NCI-H345 treated with DMSO at 0.1 percent for 48 hours (cell line): ENCODE measurements around the gene CREB5.
"Not testable (repeated sequence)": the region's sequence is repeated elsewhere in the genome, so short reads cannot be mapped to it uniquely, and the experiment has no call there.

ENCODE experiments used
- DNase-seq: peaks from one replicate; lab custom pipeline; 2025; ENCODE audit not compliant: unreplicated experiment; lab: John Stamatoyannopoulos, UW

The CREB5 gene

GRCh38 chr7:28799619-28800018 lies 387.3 kb downstream of the CREB5 start:
- DNase-seq = no peak

GRCh38 chr7:28800150-28800549 lies 387.8 kb downstream of the CREB5 start:
- no peak for DNase-seq

- no peak for DNase-seq
Observed at GRCh38 chr7:28802450-28802849, 390.1 kb downstream of the CREB5 start.

- DNase-seq = no peak
Observed at GRCh38 chr7:28804157-28804556, 391.8 kb downstream of the CREB5 start.

- DNase-seq = no peak
Observed at GRCh38 chr7:28804990-28805389, 392.7 kb downstream of the CREB5 start.

GRCh38 chr7:28806841-28807240 lies 394.5 kb downstream of the CREB5 start:
- no peak for DNase-seq

GRCh38 chr7:28807396-28807994 lies 395.2 kb downstream of the CREB5 start:
- no peak for DNase-seq

GRCh38 chr7:28808796-28809533 lies 396.6 kb downstream of the CREB5 start:
- no peak for DNase-seq

- no peak for DNase-seq
Observed at GRCh38 chr7:28811008-28811407, 398.7 kb downstream of the CREB5 start.

GRCh38 chr7:28811701-28812430 lies 399.5 kb downstream of the CREB5 start:
- DNase-seq = no peak

GRCh38 chr7:28812616-28813015 lies 400.3 kb downstream of the CREB5 start:
- DNase-seq = no peak

GRCh38 chr7:28813243-28813962 lies 401.1 kb downstream of the CREB5 start:
- no peak for DNase-seq

- DNase-seq = no peak
Observed at GRCh38 chr7:28815369-28815927, 403.1 kb downstream of the CREB5 start.

- DNase-seq = no peak
Observed at GRCh38 chr7:28815928-28816373, 403.6 kb downstream of the CREB5 start.

- no peak for DNase-seq
Observed at GRCh38 chr7:28818996-28819395, 406.7 kb downstream of the CREB5 start.

GRCh38 chr7:28823582-28823981 lies 411.3 kb downstream of the CREB5 start:
- DNase-seq = no peak

GRCh38 chr7:28825817-28826448 lies 413.6 kb downstream of the CREB5 start:
- DNase-seq = not testable (repeated sequence)

- DNase-seq = no peak
Observed at GRCh38 chr7:28830846-28831245, 418.5 kb downstream of the CREB5 start.

- DNase-seq = no peak
Observed at GRCh38 chr7:28832669-28833068, 420.4 kb downstream of the CREB5 start.

- no peak for DNase-seq
Observed at GRCh38 chr7:28835800-28836199, 423.5 kb downstream of the CREB5 start.

GRCh38 chr7:28836716-28837115 lies 424.4 kb downstream of the CREB5 start:
- no peak for DNase-seq
